Mesenchymal stem cell (in vitro differentiated cells and primary cell): Measurements from ENCODE around the gene ICAM1.
A peak's percentile ranks its signal among the peaks of the same experiment; 100 is the strongest.

Experiments used
- DNase-seq: peaks from one replicate; pipeline ENCODE4 v3.0.0-alpha.2; 2013
- H2AFZ ChIP-seq: one replicate; pipeline ENCODE4 v1.6.1; 2013; ENCODE audit warnings: low read depth, mild to moderate bottlenecking, control low read depth, inconsistent platforms, low read length, moderate library complexity
- H2AK5ac ChIP-seq: 2 replicates; pipeline ENCODE4 v1.6.1; 2013; ENCODE audit warnings: low read length, moderate library complexity, mild to moderate bottlenecking, inconsistent platforms; ENCODE audit not compliant: severe bottlenecking
- H2BK120ac ChIP-seq: one replicate; pipeline ENCODE4 v1.6.1; 2013; ENCODE audit warnings: low read depth, mild to moderate bottlenecking, inconsistent platforms, low read length, moderate library complexity
- H2BK12ac ChIP-seq, 2 experiments: one replicate each; pipeline ENCODE4 v1.6.1; 2013; ENCODE audit warnings: inconsistent platforms in 2 of 2, low read length in 2 of 2, mild to moderate bottlenecking in 2 of 2, moderate library complexity in 2 of 2, control low read depth in 1 of 2
- H2BK15ac ChIP-seq: one replicate; pipeline ENCODE4 v1.6.1; 2013; ENCODE audit warnings: mild to moderate bottlenecking, low read depth, inconsistent platforms; ENCODE audit not compliant: poor library complexity, severe bottlenecking
- H2BK5ac ChIP-seq: 2 replicates; pipeline ENCODE4 v1.6.1; 2013; ENCODE audit warnings: low read depth, mild to moderate bottlenecking, low read length, control low read depth, inconsistent platforms; ENCODE audit not compliant: poor library complexity, severe bottlenecking
- H3K14ac ChIP-seq, 2 experiments: one replicate each; pipeline ENCODE4 v1.6.1; 2013; ENCODE audit warnings: inconsistent platforms in 2 of 2, low read length in 2 of 2, control low read depth in 1 of 2, mild to moderate bottlenecking in 1 of 2, moderate library complexity in 1 of 2
- H3K18ac ChIP-seq, 2 experiments: one replicate each; pipeline ENCODE4 v1.6.1; 2013; ENCODE audit warnings: inconsistent platforms in 2 of 2, low read length in 2 of 2, control low read depth in 1 of 2, low read depth in 1 of 2, mild to moderate bottlenecking in 1 of 2
- H3K23ac ChIP-seq, 2 experiments: one replicate each; pipeline ENCODE4 v1.6.1; 2013; ENCODE audit warnings: inconsistent platforms in 2 of 2, low read length in 2 of 2, mild to moderate bottlenecking in 2 of 2, moderate library complexity in 2 of 2, control low read depth in 1 of 2
- H3K27ac ChIP-seq: 2 replicates; pipeline ENCODE4 v1.5.1; 2013; ENCODE audit warnings: mild to moderate bottlenecking, moderate library complexity, low read length, control low read depth, inconsistent platforms; ENCODE audit not compliant: poor library complexity, severe bottlenecking
- H3K27me3 ChIP-seq, 2 experiments: 2 replicates each; pipeline versions ENCODE4 v1.6.1 to v1.7.0; 2013; ENCODE audit warnings: low read length in 2 of 2, mild to moderate bottlenecking in 2 of 2, moderate library complexity in 2 of 2, control low read depth in 1 of 2, inconsistent platforms in 1 of 2; ENCODE audit not compliant: control insufficient read depth in 1 of 2, insufficient read depth in 1 of 2
- H3K36me3 ChIP-seq, 2 experiments: 2 replicates each; pipeline versions ENCODE4 v1.6.1 to v1.7.0; 2013; ENCODE audit warnings: low read length in 2 of 2, control low read depth in 1 of 2, inconsistent platforms in 1 of 2, low read depth in 1 of 2, mild to moderate bottlenecking in 1 of 2; ENCODE audit not compliant: insufficient read depth in 2 of 2, control insufficient read depth in 1 of 2
- H3K4ac ChIP-seq, 2 experiments: one replicate each; pipeline ENCODE4 v1.6.1; 2013; ENCODE audit warnings: inconsistent platforms in 2 of 2, low read length in 2 of 2, mild to moderate bottlenecking in 2 of 2, moderate library complexity in 2 of 2, control low read depth in 1 of 2, low read depth in 1 of 2
- H3K4me1 ChIP-seq: 2 replicates; pipeline ENCODE4 v1.6.1; 2013; ENCODE audit warnings: low read depth, low read length, control low read depth; ENCODE audit not compliant: control insufficient read depth, insufficient read depth
- H3K4me2 ChIP-seq: 2 replicates; pipeline ENCODE4 v1.6.1; 2013; ENCODE audit warnings: low read length, mild to moderate bottlenecking, inconsistent platforms; ENCODE audit not compliant: poor library complexity, severe bottlenecking
- H3K4me3 ChIP-seq, 2 experiments: 2 replicates each; pipeline versions ENCODE4 v1.5.1 to v1.7.0; 2013; ENCODE audit warnings: low read length in 2 of 2, mild to moderate bottlenecking in 2 of 2, control low read depth in 1 of 2, low read depth in 1 of 2; ENCODE audit not compliant: insufficient read depth in 1 of 2
- H3K79me1 ChIP-seq: replicated peaks from 2 replicates; pipeline ENCODE4 v1.6.1; 2013; ENCODE audit warnings: mild to moderate bottlenecking, control low read depth, low read length, inconsistent platforms; ENCODE audit not compliant: poor library complexity, severe bottlenecking
- H3K9ac ChIP-seq: 2 replicates; pipeline ENCODE4 v1.7.0; 2013; ENCODE audit warnings: mild to moderate bottlenecking, low read length, moderate library complexity
- H3K9me3 ChIP-seq: 2 replicates; pipeline ENCODE4 v1.7.0; 2013; ENCODE audit warnings: mild to moderate bottlenecking, low read length; ENCODE audit not compliant: control insufficient read depth
- H4K8ac ChIP-seq: one replicate; pipeline ENCODE4 v1.6.1; 2013; ENCODE audit warnings: inconsistent platforms, mild to moderate bottlenecking, low read length, moderate library complexity
- H4K91ac ChIP-seq: one replicate; pipeline ENCODE4 v1.6.1; 2013; ENCODE audit warnings: mild to moderate bottlenecking, low read length, inconsistent platforms
- WGBS: methylation state at CpG from one replicate; pipeline ENCODE4 v1.1.7; 2013; ENCODE audit warnings: mixed read lengths; 5-methylcytosine and 5-hydroxymethylcytosine counted together

ICAM1 gene

GRCh38 chr19:10320602-10321416 is 49.9 kb downstream of the ICAM1 start:
- Histone ChIP-seq H3K4ac (no peak overlapping the region), H3K14ac (no peak overlapping the region), H3K9me3 (no peaks in the 10 kb centered on the region), H2AFZ (no peak overlapping the region), H3K27ac (no peak overlapping the region), H2BK15ac (no peak overlapping the region), H2BK12ac (no peak overlapping the region), H4K91ac (no peak overlapping the region), H3K23ac (no peak overlapping the region), H3K27me3 (no peaks in the 10 kb centered on the region), H3K36me3 (peaks cover 77 to 95% of the 10 kb centered on the region in 2 experiments), H3K4me1 (peaks cover 8% of the 10 kb centered on the region), H2BK120ac (no peak overlapping the region), H2BK5ac (no peak overlapping the region), H4K8ac (no peak overlapping the region), H3K4me3 (no peak overlapping the region), H3K4me2 (no peak overlapping the region), H3K18ac (no peak overlapping the region), H3K79me1 (peaks cover 46% of the 10 kb centered on the region), H3K9ac (no peak overlapping the region), H2AK5ac (no peak overlapping the region)
- WGBS = 98% methylated on average over 25 of the region's 32 CpGs
- no peak for DNase-seq

- H2BK15ac ChIP-seq = no peak overlapping the region
- H4K91ac ChIP-seq = no peak overlapping the region
- no peak overlapping the region for H3K4me3 ChIP-seq
- peaks cover 80 to 96% of the 10 kb centered on the region in 2 experiments for H3K36me3 ChIP-seq
- no peak overlapping the region for H3K18ac ChIP-seq
- no peak overlapping the region for H3K4me2 ChIP-seq
- H2BK12ac ChIP-seq = no peak overlapping the region
- H2AFZ ChIP-seq = no peak overlapping the region
- no peak overlapping the region for H4K8ac ChIP-seq
- no peak overlapping the region for H3K9ac ChIP-seq
- no peak overlapping the region for H2BK5ac ChIP-seq
- no peak overlapping the region for H3K27ac ChIP-seq
- peaks cover 3% of the 10 kb centered on the region for H3K4me1 ChIP-seq
- H3K79me1 ChIP-seq = peaks cover 47% of the 10 kb centered on the region
- DNase-seq = no peak
- H3K27me3 ChIP-seq = no peaks in the 10 kb centered on the region
- no peak overlapping the region for H3K4ac ChIP-seq
- WGBS = 93% methylated on average over 11 of the region's 11 CpGs
- no peak overlapping the region for H2BK120ac ChIP-seq
- H3K14ac ChIP-seq = no peak overlapping the region
- no peak overlapping the region for H2AK5ac ChIP-seq
- H3K23ac ChIP-seq = no peak overlapping the region
- H3K9me3 ChIP-seq = no peaks in the 10 kb centered on the region
These were observed 50.5 kb downstream of the ICAM1 start for GRCh38 chr19:10321417-10321797.

- Histone ChIP-seq H3K23ac (no peak overlapping the region), H3K14ac (no peak overlapping the region), H4K91ac (peak overlapping the region; percentile 55), H3K9me3 (no peaks in the 10 kb centered on the region), H3K27me3 (no peaks in the 10 kb centered on the region), H3K36me3 (peaks cover 81 to 93% of the 10 kb centered on the region in 2 experiments), H2BK5ac (no peak overlapping the region), H2BK120ac (no peak overlapping the region), H2AK5ac (no peak overlapping the region), H3K4me1 (peaks cover 2% of the 10 kb centered on the region), H3K4me2 (no peak overlapping the region), H3K79me1 (peaks cover 46% of the 10 kb centered on the region), H3K27ac (no peak overlapping the region), H3K18ac (no peak overlapping the region), H4K8ac (no peak overlapping the region), H3K4me3 (no peak overlapping the region), H2BK12ac (no peak overlapping the region), H2AFZ (no peak overlapping the region), H2BK15ac (no peak overlapping the region), H3K4ac (no peak overlapping the region), H3K9ac (no peak overlapping the region)
- no peak for DNase-seq
- 96% methylated on average over 19 of the region's 19 CpGs for WGBS
These were observed 51.2 kb downstream of the ICAM1 start for GRCh38 chr19:10321874-10322835.

- 98% methylated on average over 8 of the region's 8 CpGs for WGBS
- H4K8ac ChIP-seq = no peak overlapping the region
These were observed 54.8 kb downstream of the ICAM1 start for GRCh38 chr19:10325732-10326131.

More at GRCh38 chr19:10325732-10326131, 54.8 kb downstream of the ICAM1 start:
- no peak overlapping the region for H3K14ac ChIP-seq
- no peaks in the 10 kb centered on the region for H3K27me3 ChIP-seq
- no peak overlapping the region for H3K9ac ChIP-seq
- peaks cover 91% of the 10 kb centered on the region in 2 experiments for H3K36me3 ChIP-seq
- no peak overlapping the region for H3K18ac ChIP-seq
- no peak overlapping the region for H2AFZ ChIP-seq
- H3K4me1 ChIP-seq = peaks cover 2% of the 10 kb centered on the region
- H2BK5ac ChIP-seq = no peak overlapping the region
- H3K23ac ChIP-seq = no peak overlapping the region
- no peak overlapping the region for H2BK120ac ChIP-seq
- H3K9me3 ChIP-seq = no peaks in the 10 kb centered on the region
- H2BK15ac ChIP-seq = no peak overlapping the region
- no peak overlapping the region for H2AK5ac ChIP-seq
- H3K79me1 ChIP-seq = peaks cover 62% of the 10 kb centered on the region
- no peak overlapping the region for H3K4ac ChIP-seq
- no peak overlapping the region for H3K4me3 ChIP-seq
- no peak for DNase-seq
- H4K91ac ChIP-seq = no peak overlapping the region
- no peak overlapping the region for H3K4me2 ChIP-seq
- H2BK12ac ChIP-seq = no peak overlapping the region
- H3K27ac ChIP-seq = no peak overlapping the region
